HG03432 (cell line): Measurements from ENCODE around the gene AVPI1.
A peak's percentile ranks its signal among the peaks of the same experiment; 100 is the strongest.
"Not testable (repeated sequence)": the region's sequence is repeated elsewhere in the genome, so short reads cannot be mapped to it uniquely, and the experiment has no call there.

Source experiments
- ATAC-seq: cut with Tn5 transposase; IDR thresholded peaks from one replicate; pipeline ENCODE4 v1.9.1; 2021; ENCODE audit warnings: mild to moderate bottlenecking, moderate library complexity; ENCODE audit not compliant: unreplicated experiment

Gene AVPI1

GRCh38 chr10:97711640-97712572, 24.9 kb upstream of the AVPI1 start:
- ATAC-seq: no peak

GRCh38 chr10:97708976-97709946, 22.2 kb upstream of the AVPI1 start:
- ATAC-seq: no peak

- no peak for ATAC-seq
Observed at GRCh38 chr10:97708167-97708566, 21.1 kb upstream of the AVPI1 start.

GRCh38 chr10:97707134-97707861, 20.3 kb upstream of the AVPI1 start:
- no peak for ATAC-seq

GRCh38 chr10:97705006-97705670, 18.1 kb upstream of the AVPI1 start:
- ATAC-seq: no peak

- no peak for ATAC-seq
Observed at GRCh38 chr10:97704341-97704740, 17.3 kb upstream of the AVPI1 start.

- no peak for ATAC-seq
Observed at GRCh38 chr10:97703398-97704067, 16.5 kb upstream of the AVPI1 start.

- peak; percentile 84 for ATAC-seq
Observed at GRCh38 chr10:97701438-97702069, 14.5 kb upstream of the AVPI1 start.

- not testable (repeated sequence) for ATAC-seq
Observed at GRCh38 chr10:97698072-97698655, 11.1 kb upstream of the AVPI1 start.

GRCh38 chr10:97690133-97690532, 3.1 kb upstream of the AVPI1 start:
- ATAC-seq: no peak

- ATAC-seq: no peak
Observed at GRCh38 chr10:97689559-97690020, 2.5 kb upstream of the AVPI1 start.

- ATAC-seq: no peak
Observed at GRCh38 chr10:97687785-97688781, 1.0 kb upstream of the AVPI1 start.

- ATAC-seq: no peak
Observed at GRCh38 chr10:97686301-97686961, 610 bp downstream of the AVPI1 start.

GRCh38 chr10:97685395-97685958, 1.6 kb downstream of the AVPI1 start:
- ATAC-seq: no peak

- no peak for ATAC-seq
Observed at GRCh38 chr10:97684866-97685394, 2.1 kb downstream of the AVPI1 start.

- not testable (repeated sequence) for ATAC-seq
Observed at GRCh38 chr10:97684368-97684713, 2.7 kb downstream of the AVPI1 start.
